Stimulated activated naive CD8-positive, alpha-beta T cell treated with anti-CD3 and anti-CD28 coated beads, Interleukin-15, Interleukin-2, amounts not matched to agents 100 ng/mL and 50 ng/mL, for 24 hours (primary cell): Measurements from ENCODE around the gene AOAH.

Experiments used
- H3K27ac Mint-ChIP-seq: one replicate; pipeline ENCODE4 v1.8.0; 2021; ENCODE audit warnings: mild to moderate bottlenecking, mixed read lengths
- H3K27me3 Mint-ChIP-seq: one replicate; pipeline ENCODE4 v1.8.0; 2021; ENCODE audit warnings: mixed read lengths
- H3K36me3 Mint-ChIP-seq: one replicate; pipeline ENCODE4 v1.8.0; 2021; ENCODE audit warnings: low read depth, mixed read lengths
- H3K4me1 Mint-ChIP-seq: one replicate; pipeline ENCODE4 v1.8.0; 2021; ENCODE audit warnings: low read depth, mixed read lengths
- H3K4me3 Mint-ChIP-seq: one replicate; pipeline ENCODE4 v1.8.0; 2021; ENCODE audit warnings: mild to moderate bottlenecking, mixed read lengths
- H3K9me3 Mint-ChIP-seq: one replicate; pipeline ENCODE4 v1.8.0; 2021; ENCODE audit warnings: mixed read lengths

Gene AOAH

GRCh38 chr7:36648441-36648840 lies 75.9 kb downstream of the AOAH start:
- peaks cover 25% of the 10 kb centered on the region for H3K4me1 Mint-ChIP-seq
- H3K36me3 Mint-ChIP-seq: peaks cover 4% of the 10 kb centered on the region
- no peak overlapping the region for H3K27ac Mint-ChIP-seq
- no peaks in the 10 kb centered on the region for H3K27me3 Mint-ChIP-seq
- H3K9me3 Mint-ChIP-seq: no peaks in the 10 kb centered on the region
- H3K4me3 Mint-ChIP-seq: no peak overlapping the region

- no peaks in the 10 kb centered on the region for H3K9me3 Mint-ChIP-seq
- H3K36me3 Mint-ChIP-seq: no peaks in the 10 kb centered on the region
- H3K4me3 Mint-ChIP-seq: no peak overlapping the region
- H3K4me1 Mint-ChIP-seq: peaks cover 49% of the 10 kb centered on the region
- H3K27ac Mint-ChIP-seq: no peak overlapping the region
- no peaks in the 10 kb centered on the region for H3K27me3 Mint-ChIP-seq
Observed at GRCh38 chr7:36644625-36645422, 79.5 kb downstream of the AOAH start.

- Mint-ChIP-seq H3K4me1 (peaks cover 73% of the 10 kb centered on the region), H3K27ac (no peak overlapping the region), H3K9me3 (no peaks in the 10 kb centered on the region)
Observed at GRCh38 chr7:36642414-36642813, 81.9 kb downstream of the AOAH start.

GRCh38 chr7:36642010-36642409 lies 82.3 kb downstream of the AOAH start:
- Mint-ChIP-seq H3K36me3 (peaks cover 6% of the 10 kb centered on the region), H3K27me3 (no peaks in the 10 kb centered on the region), H3K4me1 (peaks cover 76% of the 10 kb centered on the region), H3K4me3 (no peak overlapping the region), H3K9me3 (no peaks in the 10 kb centered on the region), H3K27ac (no peak overlapping the region)

More at GRCh38 chr7:36642414-36642813, 81.9 kb downstream of the AOAH start:
- no peak overlapping the region for H3K4me3 Mint-ChIP-seq
- H3K36me3 Mint-ChIP-seq: peaks cover 6% of the 10 kb centered on the region
- H3K27me3 Mint-ChIP-seq: no peaks in the 10 kb centered on the region

GRCh38 chr7:36640682-36641081 lies 83.6 kb downstream of the AOAH start:
- peaks cover 6% of the 10 kb centered on the region for H3K36me3 Mint-ChIP-seq
- peaks cover 74% of the 10 kb centered on the region for H3K4me1 Mint-ChIP-seq
- no peaks in the 10 kb centered on the region for H3K27me3 Mint-ChIP-seq
- no peak overlapping the region for H3K27ac Mint-ChIP-seq
- no peak overlapping the region for H3K4me3 Mint-ChIP-seq
- H3K9me3 Mint-ChIP-seq: no peaks in the 10 kb centered on the region

- Mint-ChIP-seq H3K27me3 (no peaks in the 10 kb centered on the region), H3K4me3 (peak overlapping the region; percentile 10), H3K4me1 (peaks cover 66% of the 10 kb centered on the region), H3K27ac (peak overlapping the region; percentile 66), H3K9me3 (no peaks in the 10 kb centered on the region), H3K36me3 (peaks cover 6% of the 10 kb centered on the region)
Observed at GRCh38 chr7:36639826-36640225, 84.5 kb downstream of the AOAH start.

- Mint-ChIP-seq H3K36me3 (peaks cover 6% of the 10 kb centered on the region), H3K4me3 (no peak overlapping the region), H3K9me3 (no peaks in the 10 kb centered on the region), H3K27me3 (no peaks in the 10 kb centered on the region), H3K4me1 (peaks cover 56% of the 10 kb centered on the region), H3K27ac (no peak overlapping the region)
Observed at GRCh38 chr7:36638586-36639263, 85.6 kb downstream of the AOAH start.

GRCh38 chr7:36638140-36638539 lies 86.2 kb downstream of the AOAH start:
- no peaks in the 10 kb centered on the region for H3K9me3 Mint-ChIP-seq
- peaks cover 50% of the 10 kb centered on the region for H3K4me1 Mint-ChIP-seq
- no peak overlapping the region for H3K27ac Mint-ChIP-seq
- H3K36me3 Mint-ChIP-seq: peaks cover 6% of the 10 kb centered on the region
- no peak overlapping the region for H3K4me3 Mint-ChIP-seq
- no peaks in the 10 kb centered on the region for H3K27me3 Mint-ChIP-seq

- no peaks in the 10 kb centered on the region for H3K9me3 Mint-ChIP-seq
- peaks cover 43% of the 10 kb centered on the region for H3K4me1 Mint-ChIP-seq
- no peak overlapping the region for H3K27ac Mint-ChIP-seq
- H3K36me3 Mint-ChIP-seq: peaks cover 6% of the 10 kb centered on the region
- H3K4me3 Mint-ChIP-seq: no peak overlapping the region
- H3K27me3 Mint-ChIP-seq: no peaks in the 10 kb centered on the region
Observed at GRCh38 chr7:36637417-36637816, 86.9 kb downstream of the AOAH start.

GRCh38 chr7:36636126-36636525 lies 88.2 kb downstream of the AOAH start:
- peaks cover 38% of the 10 kb centered on the region for H3K4me1 Mint-ChIP-seq
- no peak overlapping the region for H3K27ac Mint-ChIP-seq

GRCh38 chr7:36635091-36635490 lies 89.2 kb downstream of the AOAH start:
- Mint-ChIP-seq H3K27ac (no peak overlapping the region), H3K4me1 (peaks cover 32% of the 10 kb centered on the region), H3K36me3 (peaks cover 6% of the 10 kb centered on the region), H3K27me3 (no peaks in the 10 kb centered on the region), H3K9me3 (no peaks in the 10 kb centered on the region), H3K4me3 (no peak overlapping the region)

More at GRCh38 chr7:36636126-36636525, 88.2 kb downstream of the AOAH start:
- Mint-ChIP-seq H3K36me3 (peaks cover 6% of the 10 kb centered on the region), H3K4me3 (no peak overlapping the region), H3K27me3 (no peaks in the 10 kb centered on the region), H3K9me3 (no peaks in the 10 kb centered on the region)

- H3K9me3 Mint-ChIP-seq: no peaks in the 10 kb centered on the region
- H3K4me3 Mint-ChIP-seq: no peak overlapping the region
- H3K27ac Mint-ChIP-seq: no peak overlapping the region
- H3K27me3 Mint-ChIP-seq: no peaks in the 10 kb centered on the region
- H3K4me1 Mint-ChIP-seq: peaks cover 15% of the 10 kb centered on the region
- peaks cover 6% of the 10 kb centered on the region for H3K36me3 Mint-ChIP-seq
Observed at GRCh38 chr7:36633377-36633776, 90.9 kb downstream of the AOAH start.

- H3K4me1 Mint-ChIP-seq: no peaks in the 10 kb centered on the region
- H3K36me3 Mint-ChIP-seq: no peaks in the 10 kb centered on the region
- no peaks in the 10 kb centered on the region for H3K9me3 Mint-ChIP-seq
- H3K27ac Mint-ChIP-seq: no peak overlapping the region
- no peaks in the 10 kb centered on the region for H3K27me3 Mint-ChIP-seq
- no peak overlapping the region for H3K4me3 Mint-ChIP-seq
Observed at GRCh38 chr7:36630112-36630650, 94.1 kb downstream of the AOAH start.

GRCh38 chr7:36629351-36629750 lies 94.9 kb downstream of the AOAH start:
- Mint-ChIP-seq H3K4me1 (peaks cover 3% of the 10 kb centered on the region), H3K36me3 (no peaks in the 10 kb centered on the region), H3K27ac (no peak overlapping the region)

GRCh38 chr7:36627836-36628235 lies 96.5 kb downstream of the AOAH start:
- H3K36me3 Mint-ChIP-seq: peaks cover 5% of the 10 kb centered on the region
- H3K4me1 Mint-ChIP-seq: peaks cover 11% of the 10 kb centered on the region

More at GRCh38 chr7:36629351-36629750, 94.9 kb downstream of the AOAH start:
- Mint-ChIP-seq H3K27me3 (no peaks in the 10 kb centered on the region), H3K9me3 (no peaks in the 10 kb centered on the region), H3K4me3 (no peak overlapping the region)

More at GRCh38 chr7:36627836-36628235, 96.5 kb downstream of the AOAH start:
- no peaks in the 10 kb centered on the region for H3K9me3 Mint-ChIP-seq
- H3K27ac Mint-ChIP-seq: no peak overlapping the region
- H3K27me3 Mint-ChIP-seq: no peaks in the 10 kb centered on the region
- H3K4me3 Mint-ChIP-seq: no peak overlapping the region
